BJ (cell line): Measurements from ENCODE around the gene FBXW4. TPM values are rescaled to one million over a fixed set of nuclear protein-coding genes. Genes with fewer than 3 reads are reported as not detected.
A peak's percentile ranks its signal among the peaks of the same experiment; 100 is the strongest.
"Not testable (repeated sequence)": the region's sequence is repeated elsewhere in the genome, so short reads cannot be mapped to it uniquely, and the experiment has no call there.

Source experiments
- CTCF ChIA-PET: fragments of 350-600 bp; formaldehyde crosslinking; extraction: SDS; loops from one replicate; lab custom pipeline; 2021; ENCODE audit warnings: antibody characterized with exemption, inconsistent platforms; lab: Yijun Ruan, JAX
- POLR2A ChIA-PET: fragments of 300-600 bp; sonication (Branson Sonifier 250); formaldehyde crosslinking; extraction: SDS; loops from one replicate; lab custom pipeline; 2021; ENCODE audit warnings: antibody characterized with exemption; lab: Charles Lee
- DNase-seq: peaks from one replicate; pipeline ENCODE4 v3.0.0-alpha.2; 2011; ENCODE audit warnings: low read depth
- H3K27me3 ChIP-seq: 2 replicates; pipeline ENCODE4 v1.6.0; 2011; ENCODE audit warnings: low read length; ENCODE audit not compliant: control insufficient read depth, insufficient read depth
- H3K36me3 ChIP-seq: 2 replicates; pipeline ENCODE4 v1.5.1; 2011; ENCODE audit warnings: low read length; ENCODE audit not compliant: control insufficient read depth, insufficient read depth
- H3K4me3 ChIP-seq: 2 replicates; pipeline ENCODE4 v1.5.1; 2011; ENCODE audit warnings: low read depth, mild to moderate bottlenecking, control low read depth, low read length
- polyA plus RNA-seq: library from polyadenylated mRNA; depleted of rRNA; stranded (reverse); fragments of >200 nt; gene quantifications from 2 replicates; pipeline ENCODE4 v1.2.3, GENCODE V29; 2011
- TF ChIP-seq, protein P1 (sequence below): IDR thresholded peaks from 2 replicates; pipeline ENCODE4 v1.5.1; 2011; ENCODE audit warnings: low read depth, mild to moderate bottlenecking, control low read depth, inconsistent platforms, low read length, moderate library complexity; ENCODE audit not compliant: insufficient read depth

FBXW4 gene
- polyA plus RNA-seq, 1 experiment = 31.2 TPM

DNA sequence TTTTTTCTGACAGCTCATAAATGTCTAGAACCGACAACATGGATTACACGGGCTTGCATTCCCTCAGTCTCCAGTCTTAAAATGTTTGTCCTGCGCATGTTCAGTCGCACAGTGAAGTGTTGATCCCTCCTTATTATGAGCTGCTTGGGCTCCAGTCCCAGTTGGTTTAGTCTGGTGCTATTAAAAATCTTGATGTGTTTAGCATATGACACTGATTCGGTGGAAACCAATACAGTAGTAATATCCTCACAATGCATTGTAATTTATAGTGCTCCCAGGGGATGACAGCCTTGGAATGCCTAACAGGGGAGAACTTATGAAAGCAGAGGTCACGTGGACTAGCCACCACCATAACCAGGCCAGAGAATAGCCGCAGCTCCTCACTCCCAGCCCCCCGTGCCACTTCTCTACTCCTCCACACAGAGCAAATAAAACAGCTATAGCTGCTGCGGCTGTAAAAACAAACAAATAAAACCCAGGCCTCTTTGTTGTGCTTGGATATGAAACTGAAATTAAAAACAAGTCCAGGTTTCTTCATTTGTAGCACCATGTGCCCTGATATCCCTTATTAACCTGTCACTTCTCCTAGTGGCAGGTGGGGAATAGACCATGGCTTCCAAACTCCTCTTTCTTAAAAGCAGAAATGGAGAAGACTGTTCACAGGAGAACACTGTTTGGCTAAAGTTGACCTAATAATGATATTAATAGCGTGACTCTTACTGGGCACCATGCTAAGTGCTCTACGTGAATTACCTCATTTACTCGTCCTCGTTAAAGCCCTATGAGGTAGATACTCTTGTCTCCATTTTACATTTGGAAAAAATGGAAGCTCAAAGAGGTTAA, 99.2 kb downstream of the FBXW4 start:
- CTCF ChIA-PET = interaction anchor here (0.6 to 1.6 kb wide), 5 partner anchors 16 to 250 kb away, joined by 3 to 7 read pairs (median 3); no protein-coding TSS in a partner anchor
- no peaks in the 10 kb centered on the region for H3K27me3 ChIP-seq
- TF ChIP-seq, protein P1, sequence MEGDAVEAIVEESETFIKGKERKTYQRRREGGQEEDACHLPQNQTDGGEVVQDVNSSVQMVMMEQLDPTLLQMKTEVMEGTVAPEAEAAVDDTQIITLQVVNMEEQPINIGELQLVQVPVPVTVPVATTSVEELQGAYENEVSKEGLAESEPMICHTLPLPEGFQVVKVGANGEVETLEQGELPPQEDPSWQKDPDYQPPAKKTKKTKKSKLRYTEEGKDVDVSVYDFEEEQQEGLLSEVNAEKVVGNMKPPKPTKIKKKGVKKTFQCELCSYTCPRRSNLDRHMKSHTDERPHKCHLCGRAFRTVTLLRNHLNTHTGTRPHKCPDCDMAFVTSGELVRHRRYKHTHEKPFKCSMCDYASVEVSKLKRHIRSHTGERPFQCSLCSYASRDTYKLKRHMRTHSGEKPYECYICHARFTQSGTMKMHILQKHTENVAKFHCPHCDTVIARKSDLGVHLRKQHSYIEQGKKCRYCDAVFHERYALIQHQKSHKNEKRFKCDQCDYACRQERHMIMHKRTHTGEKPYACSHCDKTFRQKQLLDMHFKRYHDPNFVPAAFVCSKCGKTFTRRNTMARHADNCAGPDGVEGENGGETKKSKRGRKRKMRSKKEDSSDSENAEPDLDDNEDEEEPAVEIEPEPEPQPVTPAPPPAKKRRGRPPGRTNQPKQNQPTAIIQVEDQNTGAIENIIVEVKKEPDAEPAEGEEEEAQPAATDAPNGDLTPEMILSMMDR = no peak
- H3K36me3 ChIP-seq = peaks cover 2% of the 10 kb centered on the region; the same call in 1 of the 2 replicates
- POLR2A ChIA-PET = no interaction called here
- no peak for DNase-seq
- no peak overlapping the region for H3K4me3 ChIP-seq

DNA sequence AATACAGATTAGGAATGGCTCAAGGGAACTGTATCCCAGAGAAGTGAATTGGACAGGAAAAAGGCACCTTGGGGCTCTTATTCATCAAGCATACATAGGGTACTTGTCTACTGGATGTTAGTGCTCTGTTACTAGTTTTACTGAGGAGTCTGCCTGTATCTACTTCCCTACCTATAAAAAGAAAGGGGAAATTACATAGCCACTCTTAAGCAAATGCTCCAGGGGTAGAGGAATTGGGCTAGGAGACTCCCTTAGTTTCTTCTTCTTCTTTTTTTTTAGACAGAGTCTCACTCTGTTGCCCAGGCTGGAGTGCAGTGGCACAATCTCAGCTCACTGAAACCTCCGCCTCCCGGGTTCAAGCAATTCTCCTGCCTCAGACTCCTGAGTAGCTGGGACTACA, 101.6 kb downstream of the FBXW4 start:
- H3K4me3 ChIP-seq, H3K36me3 ChIP-seq, H3K27me3 ChIP-seq, POLR2A ChIA-PET, DNase-seq: not testable (repeated sequence)
- CTCF ChIA-PET = interaction anchor here (0.7 to 4.0 kb wide), 4 partner anchors 9 to 379 kb away, joined by 3 to 24 read pairs (median 5); no protein-coding TSS in a partner anchor

DNA sequence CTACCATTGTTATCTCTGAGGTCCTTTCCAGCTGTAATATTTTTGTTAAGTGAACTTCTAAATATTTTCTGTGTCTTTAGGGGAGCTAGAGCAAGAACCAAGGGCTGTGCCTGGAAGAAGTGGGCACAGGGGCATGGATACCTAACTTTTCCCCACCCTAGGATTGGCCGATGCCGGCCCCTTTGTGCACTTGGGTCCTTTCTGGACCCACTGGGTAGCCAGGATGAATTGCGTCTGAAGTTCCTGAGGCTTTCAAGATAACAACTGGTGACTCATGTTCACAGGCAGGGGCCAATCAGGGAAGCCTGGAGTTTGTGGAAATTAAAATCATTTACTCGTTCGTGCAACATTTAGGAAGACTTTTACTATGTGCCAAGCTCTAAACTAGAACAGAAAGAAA, 106.1 kb downstream of the FBXW4 start:
- H3K27me3 ChIP-seq = no peaks in the 10 kb centered on the region
- CTCF ChIA-PET = interaction anchor here (0.8 to 2.4 kb wide), 6 partner anchors 8 to 192 kb away, joined by 3 to 19 read pairs (median 6); no protein-coding TSS in a partner anchor
- TF ChIP-seq, protein P1 = no peak
- peak overlapping the region; percentile 92 for H3K4me3 ChIP-seq
- peaks cover 5% of the 10 kb centered on the region; the same call in 1 of the 2 replicates for H3K36me3 ChIP-seq
- no peak for DNase-seq
- POLR2A ChIA-PET = no interaction called here

DNA sequence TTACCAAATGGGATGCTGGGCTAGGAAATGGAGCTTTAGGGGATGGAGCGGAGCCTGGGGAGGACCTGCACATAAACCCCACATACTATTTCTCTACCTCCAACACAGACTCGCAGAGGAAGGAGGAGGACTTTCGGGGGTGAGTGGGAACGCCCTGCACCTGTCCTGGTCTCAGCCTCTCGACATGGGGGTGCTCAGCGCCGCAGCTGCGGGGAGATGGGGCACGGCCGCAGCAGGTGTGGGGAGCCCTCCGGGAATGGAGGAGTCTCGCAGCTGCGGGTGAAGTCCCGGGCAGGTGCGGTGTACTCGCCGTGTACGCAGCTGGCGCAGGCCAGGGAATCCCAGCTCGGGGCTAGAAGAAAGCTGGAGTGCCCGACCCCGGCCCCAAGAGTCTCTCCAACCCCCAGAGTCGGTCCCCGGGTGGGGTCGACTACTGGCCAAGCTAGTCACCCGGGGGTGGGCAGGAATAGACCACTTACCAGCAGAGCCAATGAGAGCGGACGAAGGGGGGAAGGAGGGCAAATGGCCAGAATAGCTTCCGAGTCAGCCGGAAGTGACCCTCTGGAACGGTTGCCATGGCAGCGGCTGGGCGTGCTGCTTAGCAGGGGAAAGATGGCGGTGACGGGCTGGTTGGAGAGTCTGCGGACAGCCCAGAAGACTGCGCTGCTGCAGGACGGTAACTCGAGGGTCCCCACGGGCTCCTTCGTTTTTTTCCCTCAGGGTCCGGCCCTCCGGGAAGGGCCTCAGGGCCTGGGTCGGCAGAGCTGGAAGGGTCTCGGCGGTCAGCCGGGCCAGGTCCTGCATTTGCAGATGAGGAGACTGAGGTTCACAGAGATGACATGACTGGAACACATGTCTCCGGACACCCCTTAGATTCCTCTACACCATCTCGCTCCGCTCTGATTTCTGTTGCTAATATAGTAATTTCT, 107.0 kb downstream of the FBXW4 start, which contains the start of the genes DPCD and POLL:
Gene DPCD (plus strand): TSS at position 597 of the 929 bp plus-strand sequence. CDS start 16 bp downstream, at position 613.
Gene POLL (minus strand): TSS at position 533 of the 929 bp plus-strand sequence. CDS start 897 bp downstream, outside the sequence.
- TF ChIP-seq, protein P1 = no peak
- Histone ChIP-seq H3K36me3 (peaks cover 7% of the 10 kb centered on the region), H3K4me3 (peak within 1 kb of the TSS; percentile 92), H3K27me3 (no peaks in the 10 kb centered on the region)
- ChIA-PET POLR2A (no interaction called here), CTCF (interaction anchor here (0.5 to 2.4 kb wide), 9 partner anchors 9 to 375 kb away, joined by 3 to 19 read pairs (median 4); no protein-coding TSS in a partner anchor)
- peak; percentile 63 for DNase-seq

DNA sequence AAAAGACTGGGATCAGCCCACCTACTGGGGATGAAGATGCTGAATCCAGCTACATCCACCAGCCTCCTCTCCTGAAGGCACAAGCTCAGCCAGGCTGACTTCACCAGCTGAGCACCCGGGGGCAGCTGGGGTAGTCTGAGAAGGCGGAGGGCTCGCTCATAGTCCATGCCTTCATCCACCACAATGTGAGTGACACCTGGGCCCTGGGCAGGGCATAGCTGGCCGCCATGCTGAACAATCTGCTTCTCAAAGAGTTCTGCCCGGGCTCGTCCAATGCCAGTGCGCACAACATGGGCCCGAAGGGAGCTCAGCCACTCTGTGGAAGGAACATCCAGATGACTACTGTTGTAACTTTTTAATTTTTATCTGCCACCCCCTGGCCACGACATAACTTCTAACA, 109.1 kb downstream of the FBXW4 start:
- no peak overlapping the region for H3K4me3 ChIP-seq
- no peak for DNase-seq
- TF ChIP-seq, protein P1 = no peak
- ChIA-PET CTCF (interaction anchor here (0.6 to 1.6 kb wide), 3 partner anchors 15 to 372 kb away, joined by 3 to 7 read pairs (median 4); partner anchors contain the start of gene LBX1), POLR2A (no interaction called here)
- no peaks in the 10 kb centered on the region for H3K27me3 ChIP-seq
- peaks cover 11% of the 10 kb centered on the region for H3K36me3 ChIP-seq
